ENCODE data around the gene WDR45. TPM values are rescaled to one million over a fixed set of nuclear protein-coding genes. Genes with fewer than 3 reads are reported as not detected.

The WDR45 gene
- total RNA-seq, 1 experiment from 2014 or later: 80.3 TPM

GRCh38 chrX:49111791-49112190, 32.1 kb upstream of the WDR45 start:
- no peaks in the 10 kb centered on the region; the same call in 1 of the 2 replicates for H3K36me3 ChIP-seq (ENCODE audit: insufficient read depth, low read length)
- no peak overlapping the region for H3K27ac ChIP-seq (ENCODE audit: low read length)
- no peaks in the 10 kb centered on the region for H3K79me2 ChIP-seq (ENCODE audit: low read length)
- no peaks in the 10 kb centered on the region for H3K27me3 ChIP-seq (ENCODE audit: low read length)
- no peaks in the 10 kb centered on the region for H3K9me3 ChIP-seq (ENCODE audit: low read length)
- H3K9ac ChIP-seq (ENCODE audit: low read length): no peak overlapping the region
- H3K4me2 ChIP-seq (ENCODE audit: low read depth, low read length, poor library complexity, severe bottlenecking): no peak overlapping the region
- no peaks in the 10 kb centered on the region for H3K9me2 ChIP-seq (replicated peaks; ENCODE audit: insufficient read depth, low read length)
- no peaks in the 10 kb centered on the region for H4K20me1 ChIP-seq (ENCODE audit: insufficient read depth, low read depth, low read length)
- no peak overlapping the region for H2AFZ ChIP-seq (ENCODE audit: low read length)
- no peaks in the 10 kb centered on the region for H3K4me1 ChIP-seq (ENCODE audit: low read length)
- DNase-seq: no peak
- H3K4me3 ChIP-seq (ENCODE audit: low read length): no peak overlapping the region

DNA sequence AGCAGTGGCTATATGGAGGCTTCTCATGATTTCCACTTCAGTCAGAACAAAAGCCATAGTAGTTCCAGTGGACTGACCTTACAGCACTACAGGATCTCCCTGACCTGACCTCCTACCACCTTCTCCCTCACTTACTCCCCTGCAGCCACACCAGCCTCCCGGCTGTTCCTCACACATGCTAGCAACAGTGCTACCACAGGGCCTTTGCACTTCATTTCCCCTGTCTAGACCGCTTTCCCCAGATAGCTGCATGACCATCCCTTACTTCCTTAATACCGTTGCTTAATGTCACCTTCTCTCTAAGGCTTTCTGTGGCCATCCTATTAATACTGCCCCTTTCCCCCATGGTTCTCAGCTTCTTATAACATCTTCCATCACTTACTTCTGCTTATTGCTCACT, 30.7 kb upstream of the WDR45 start:
- Histone ChIP-seq H3K9me3 (ENCODE audit: low read length) (no peaks in the 10 kb centered on the region), H3K4me1 (ENCODE audit: low read length) (no peaks in the 10 kb centered on the region), H3K9ac (ENCODE audit: low read length) (no peak overlapping the region), H3K4me3 (ENCODE audit: low read length) (no peak overlapping the region), H3K27me3 (ENCODE audit: low read length) (no peaks in the 10 kb centered on the region), H3K4me2 (ENCODE audit: low read depth, low read length, poor library complexity, severe bottlenecking) (no peak overlapping the region), H3K79me2 (ENCODE audit: low read length) (no peaks in the 10 kb centered on the region), H4K20me1 (ENCODE audit: insufficient read depth, low read depth, low read length) (no peaks in the 10 kb centered on the region), H3K9me2 (replicated peaks; ENCODE audit: insufficient read depth, low read length) (no peaks in the 10 kb centered on the region), H3K27ac (ENCODE audit: low read length) (no peak overlapping the region), H2AFZ (ENCODE audit: low read length) (no peak overlapping the region), H3K36me3 (ENCODE audit: insufficient read depth, low read length) (no peaks in the 10 kb centered on the region; the same call in 1 of the 2 replicates)
- no peak for DNase-seq

DNA sequence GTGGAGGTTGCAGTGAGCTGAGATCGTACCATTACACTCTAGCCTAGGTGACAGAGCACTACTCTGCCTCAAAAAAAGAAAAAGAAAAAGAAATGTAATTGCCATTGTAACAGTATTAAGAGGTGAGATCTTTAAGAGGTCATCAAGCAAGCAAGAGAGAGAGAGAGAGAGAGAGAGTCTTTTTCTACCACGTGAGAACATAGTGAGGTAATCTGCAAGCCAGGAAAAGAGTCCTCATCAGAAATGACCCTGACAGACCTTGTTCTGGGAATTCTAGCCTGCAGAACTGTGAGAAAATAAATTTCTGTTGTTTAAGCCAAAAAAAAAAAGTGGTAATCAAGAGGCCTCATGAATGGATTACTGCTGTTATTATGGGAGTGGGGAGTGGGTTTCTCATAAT, 29.0 kb upstream of the WDR45 start:
- Histone ChIP-seq H3K4me1 (ENCODE audit: low read length) (no peaks in the 10 kb centered on the region), H3K36me3 (ENCODE audit: insufficient read depth, low read length) (no peaks in the 10 kb centered on the region; the same call in 1 of the 2 replicates), H3K79me2 (ENCODE audit: low read length) (no peaks in the 10 kb centered on the region), H3K9me3 (ENCODE audit: low read length) (no peaks in the 10 kb centered on the region), H3K9me2 (replicated peaks; ENCODE audit: insufficient read depth, low read length) (no peaks in the 10 kb centered on the region), H3K9ac (ENCODE audit: low read length) (no peak overlapping the region), H2AFZ (ENCODE audit: low read length) (no peak overlapping the region), H4K20me1 (ENCODE audit: insufficient read depth, low read depth, low read length) (no peaks in the 10 kb centered on the region), H3K4me3 (ENCODE audit: low read length) (no peak overlapping the region), H3K4me2 (ENCODE audit: low read depth, low read length, poor library complexity, severe bottlenecking) (no peak overlapping the region), H3K27me3 (ENCODE audit: low read length) (no peaks in the 10 kb centered on the region), H3K27ac (ENCODE audit: low read length) (no peak overlapping the region)
- no peak for DNase-seq

DNA sequence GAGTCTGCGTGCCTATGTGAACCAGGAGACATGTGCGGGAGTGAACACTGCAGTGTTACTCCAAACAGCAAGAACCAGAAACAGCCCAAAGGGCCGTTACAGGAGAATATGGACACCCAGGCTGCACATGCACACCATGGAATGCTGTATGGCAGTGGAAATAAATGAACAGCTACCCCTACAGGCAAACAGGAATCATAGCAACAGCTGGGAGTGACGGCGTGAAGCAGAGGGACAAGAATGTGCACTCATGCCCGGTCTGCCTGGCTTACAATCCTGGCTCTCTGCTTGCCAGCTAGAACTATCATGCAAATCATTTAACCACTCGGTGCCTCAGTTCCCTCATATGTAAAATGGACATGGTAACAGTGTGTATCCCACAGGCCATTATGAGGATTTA, 27.2 kb upstream of the WDR45 start:
- no peak overlapping the region for H3K9ac ChIP-seq (ENCODE audit: low read length)
- no peak overlapping the region for H3K27ac ChIP-seq (ENCODE audit: low read length)
- peak; percentile 63 for DNase-seq
- H2AFZ ChIP-seq (ENCODE audit: low read length): no peak overlapping the region
- no peaks in the 10 kb centered on the region for H3K79me2 ChIP-seq (ENCODE audit: low read length)
- no peaks in the 10 kb centered on the region for H3K27me3 ChIP-seq (ENCODE audit: low read length)
- no peak overlapping the region for H3K4me3 ChIP-seq (ENCODE audit: low read length)
- no peaks in the 10 kb centered on the region for H3K9me3 ChIP-seq (ENCODE audit: low read length)
- H3K9me2 ChIP-seq (replicated peaks; ENCODE audit: insufficient read depth, low read length): no peaks in the 10 kb centered on the region
- H3K36me3 ChIP-seq (ENCODE audit: insufficient read depth, low read length): no peaks in the 10 kb centered on the region; the same call in 1 of the 2 replicates
- peaks cover 2% of the 10 kb centered on the region for H3K4me1 ChIP-seq (ENCODE audit: low read length)
- no peak overlapping the region for H3K4me2 ChIP-seq (ENCODE audit: low read depth, low read length, poor library complexity, severe bottlenecking)
- H4K20me1 ChIP-seq (ENCODE audit: insufficient read depth, low read depth, low read length): no peaks in the 10 kb centered on the region

DNA sequence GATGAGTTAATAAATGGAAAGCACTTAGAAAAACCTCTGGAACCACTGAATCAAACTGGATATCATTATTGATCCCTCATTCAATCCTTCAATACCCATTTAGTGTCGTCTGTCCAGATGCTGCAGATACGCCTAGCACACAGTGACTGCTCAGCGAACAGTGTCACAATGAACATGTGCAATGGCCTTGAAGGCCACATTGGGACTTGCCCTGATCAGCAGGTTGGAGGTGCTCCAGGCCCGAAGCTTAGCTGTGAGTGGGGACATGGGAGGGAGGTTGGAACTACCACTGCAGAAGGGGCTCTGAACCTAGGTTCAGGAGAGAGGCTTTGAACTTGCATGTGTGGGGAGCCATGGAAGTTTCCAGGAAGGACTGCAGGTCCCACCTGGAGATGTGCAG, 26.6 kb upstream of the WDR45 start:
- Histone ChIP-seq H3K4me2 (ENCODE audit: low read depth, low read length, poor library complexity, severe bottlenecking) (no peak overlapping the region), H3K9me2 (replicated peaks; ENCODE audit: insufficient read depth, low read length) (no peaks in the 10 kb centered on the region), H3K4me1 (ENCODE audit: low read length) (peaks cover 7% of the 10 kb centered on the region), H4K20me1 (ENCODE audit: insufficient read depth, low read depth, low read length) (no peaks in the 10 kb centered on the region), H3K27ac (ENCODE audit: low read length) (no peak overlapping the region), H3K4me3 (ENCODE audit: low read length) (no peak overlapping the region), H2AFZ (ENCODE audit: low read length) (no peak overlapping the region), H3K36me3 (ENCODE audit: insufficient read depth, low read length) (no peaks in the 10 kb centered on the region; the same call in 1 of the 2 replicates), H3K9ac (ENCODE audit: low read length) (no peak overlapping the region), H3K79me2 (ENCODE audit: low read length) (no peaks in the 10 kb centered on the region), H3K9me3 (ENCODE audit: low read length) (no peaks in the 10 kb centered on the region), H3K27me3 (ENCODE audit: low read length) (no peaks in the 10 kb centered on the region)
- DNase-seq: no peak

- no peak for DNase-seq
- H3K36me3 ChIP-seq (ENCODE audit: insufficient read depth, low read length): no peaks in the 10 kb centered on the region
- no peaks in the 10 kb centered on the region for H3K9me3 ChIP-seq (ENCODE audit: low read length)
- H3K4me3 ChIP-seq (ENCODE audit: low read length): no peak overlapping the region
- no peak overlapping the region for H3K9ac ChIP-seq (ENCODE audit: low read length)
- H2AFZ ChIP-seq (ENCODE audit: low read length): no peak overlapping the region
- H3K4me2 ChIP-seq (ENCODE audit: low read depth, low read length, poor library complexity, severe bottlenecking): no peak overlapping the region
- 0 out of 2 replicates have a peak, but pooled peaks cover 2% of the 10 kb centered on the region for H3K79me2 ChIP-seq (ENCODE audit: low read length)
- H3K9me2 ChIP-seq (replicated peaks; ENCODE audit: insufficient read depth, low read length): no peaks in the 10 kb centered on the region
- H4K20me1 ChIP-seq (ENCODE audit: insufficient read depth, low read depth, low read length): no peaks in the 10 kb centered on the region
- no peaks in the 10 kb centered on the region for H3K27me3 ChIP-seq (ENCODE audit: low read length)
- no peak overlapping the region for H3K27ac ChIP-seq (ENCODE audit: low read length)
- peaks cover 10% of the 10 kb centered on the region for H3K4me1 ChIP-seq (ENCODE audit: low read length)
Measured at GRCh38 chrX:49103637-49104036, 23.9 kb upstream of the WDR45 start.

DNA sequence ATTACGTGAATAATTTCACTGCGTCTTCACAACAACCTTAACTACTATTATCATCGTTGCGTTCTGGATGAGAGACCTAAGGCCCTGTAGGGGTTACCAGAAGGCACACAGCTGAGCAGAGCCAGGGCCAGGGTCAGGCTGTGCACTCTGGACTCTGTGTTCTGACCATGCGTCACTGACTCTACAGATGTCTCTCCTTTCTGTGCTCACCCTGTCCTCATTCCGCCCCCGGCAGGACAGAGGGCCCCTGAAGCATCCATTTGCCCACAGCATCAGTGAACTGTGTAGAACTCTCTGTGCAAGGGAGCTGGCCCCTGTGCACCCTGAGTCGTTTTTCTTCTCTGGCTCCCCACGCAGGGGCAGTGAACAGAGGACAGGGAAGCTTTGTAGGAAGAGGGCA, 22.5 kb upstream of the WDR45 start:
- Histone ChIP-seq H3K9me2 (replicated peaks; ENCODE audit: insufficient read depth, low read length) (no peaks in the 10 kb centered on the region), H3K9me3 (ENCODE audit: low read length) (no peaks in the 10 kb centered on the region), H3K27ac (ENCODE audit: low read length) (no peak overlapping the region), H3K9ac (ENCODE audit: low read length) (peak overlapping the region; percentile 75), H3K4me1 (ENCODE audit: low read length) (peaks cover 10% of the 10 kb centered on the region), H4K20me1 (ENCODE audit: insufficient read depth, low read depth, low read length) (no peaks in the 10 kb centered on the region), H3K36me3 (ENCODE audit: insufficient read depth, low read length) (no peaks in the 10 kb centered on the region), H3K4me3 (ENCODE audit: low read length) (peak overlapping the region; percentile 65; the same call in 1 of the 2 replicates), H2AFZ (ENCODE audit: low read length) (no peak overlapping the region), H3K27me3 (ENCODE audit: low read length) (no peaks in the 10 kb centered on the region), H3K4me2 (ENCODE audit: low read depth, low read length, poor library complexity, severe bottlenecking) (peak overlapping the region; percentile 67), H3K79me2 (ENCODE audit: low read length) (0 out of 2 replicates have a peak, but pooled peaks cover 2% of the 10 kb centered on the region)
- DNase-seq: no peak

GRCh38 chrX:49101629-49101984, 21.9 kb upstream of the WDR45 start:
- Histone ChIP-seq H3K4me1 (ENCODE audit: low read length) (peaks cover 10% of the 10 kb centered on the region), H2AFZ (ENCODE audit: low read length) (no peak overlapping the region), H4K20me1 (ENCODE audit: insufficient read depth, low read depth, low read length) (no peaks in the 10 kb centered on the region), H3K79me2 (ENCODE audit: low read length) (0 out of 2 replicates have a peak, but pooled peaks cover 2% of the 10 kb centered on the region), H3K9me3 (ENCODE audit: low read length) (no peaks in the 10 kb centered on the region), H3K9me2 (replicated peaks; ENCODE audit: insufficient read depth, low read length) (no peaks in the 10 kb centered on the region), H3K9ac (ENCODE audit: low read length) (peak overlapping the region; percentile 75), H3K27me3 (ENCODE audit: low read length) (no peaks in the 10 kb centered on the region), H3K36me3 (ENCODE audit: insufficient read depth, low read length) (no peaks in the 10 kb centered on the region), H3K4me2 (ENCODE audit: low read depth, low read length, poor library complexity, severe bottlenecking) (peak overlapping the region; percentile 67), H3K27ac (ENCODE audit: low read length) (no peak overlapping the region), H3K4me3 (ENCODE audit: low read length) (peak overlapping the region; percentile 65)
- peak; percentile 60 for DNase-seq
